ENCODE data around the gene RFTN1. TPM values are rescaled to one million over a fixed set of nuclear protein-coding genes. Genes with fewer than 3 reads are reported as not detected.

Gene RFTN1
- total RNA-seq, 1 experiment from 2014 or later, result 2.2 TPM

GRCh38 chr3:16504242-16504641, 9.3 kb downstream of the RFTN1 start:
- H3K4ac ChIP-seq (ENCODE audit: low read depth, low read length), result no peak overlapping the region
- no peak overlapping the region for H3K56ac ChIP-seq (ENCODE audit: insufficient read length, low read depth, low read length)
- H2BK12ac ChIP-seq (ENCODE audit: insufficient read length, low read depth, low read length), result no peak overlapping the region
- no peak overlapping the region for H3K14ac ChIP-seq (ENCODE audit: insufficient read depth, low read length)
- no peak overlapping the region for H3K27ac ChIP-seq (ENCODE audit: insufficient read length, low read depth, low read length)
- H3K9ac ChIP-seq (ENCODE audit: extremely low read depth, insufficient read length, low read length), result no peak overlapping the region
- H3T11ph ChIP-seq (ENCODE audit: low read length), result no peak overlapping the region
- no peaks in the 10 kb centered on the region for H3K27me3 ChIP-seq (ENCODE audit: insufficient read depth, low read length)
- no peak overlapping the region for H2BK5ac ChIP-seq (ENCODE audit: insufficient read length, low read length)
- no peak overlapping the region for H3K4me2 ChIP-seq (ENCODE audit: insufficient read depth, insufficient read length, low read length)
- peaks cover 2% of the 10 kb centered on the region for H4K20me1 ChIP-seq (ENCODE audit: control insufficient read depth, insufficient read depth, insufficient read length)
- H2AFZ ChIP-seq (ENCODE audit: low read length), result no peak overlapping the region
- H3K23ac ChIP-seq (ENCODE audit: insufficient read length, low read depth, low read length), result no peak overlapping the region
- no peak for TF ChIP-seq CTCF (conservative IDR thresholded peaks at IDR 0.05)
- no CpG with 5 or more reads among the region's 2 CpGs for WGBS (ENCODE audit: extremely low coverage, insufficient read length, low lambda C conversion rate)
- H3K9me3 ChIP-seq (ENCODE audit: control insufficient read depth, low read depth, low read length), result no peaks in the 10 kb centered on the region
- H3K23me2 ChIP-seq (ENCODE audit: insufficient read length, low read depth, low read length, poor library complexity, severe bottlenecking), result no peaks in the 10 kb centered on the region
- 0 out of 5 replicates have a peak, but pooled peaks cover 0 to 3% of the 10 kb centered on the region in 2 experiments for H3K9me3 Mint-ChIP-seq
- H3K4me1 Mint-ChIP-seq, result peaks cover 8% of the 10 kb centered on the region in 2 experiments
- H4K8ac ChIP-seq (replicated peaks; ENCODE audit: insufficient read length, low read depth, low read length), result no peak overlapping the region
- H3K18ac ChIP-seq (ENCODE audit: insufficient read length, low read depth, low read length), result no peak overlapping the region
- peaks cover 4% of the 10 kb centered on the region for H3K27me3 Mint-ChIP-seq (ENCODE audit: low read depth)
- no peak overlapping the region for H3K27ac Mint-ChIP-seq
- H3K4me1 ChIP-seq (ENCODE audit: insufficient read depth, low read length), result no peaks in the 10 kb centered on the region
- no peak for DNase-seq
- H4K91ac ChIP-seq (ENCODE audit: insufficient read length, low read depth, low read length), result no peak overlapping the region
- H3K79me2 ChIP-seq (ENCODE audit: insufficient read depth, low read length), result no peaks in the 10 kb centered on the region
- no peak overlapping the region for H2AK5ac ChIP-seq (ENCODE audit: insufficient read length, low read length)
- H2BK20ac ChIP-seq (ENCODE audit: low read depth, low read length, poor library complexity, severe bottlenecking), result no peak overlapping the region
- no peaks in the 10 kb centered on the region for H3K36me3 Mint-ChIP-seq (ENCODE audit: insufficient read depth in 1 of 3, low read depth in 3 of 3)
- H2BK120ac ChIP-seq (ENCODE audit: low read depth, low read length, poor library complexity, severe bottlenecking), result no peak overlapping the region
- no peak overlapping the region for H4K5ac ChIP-seq (ENCODE audit: insufficient read length, low read depth, low read length)
- no peaks in the 10 kb centered on the region for H3K79me1 ChIP-seq (ENCODE audit: insufficient read depth, low read depth, low read length, poor library complexity, severe bottlenecking)
- no peak overlapping the region for H3K4me3 Mint-ChIP-seq
- H2BK15ac ChIP-seq (ENCODE audit: low read depth, low read length), result no peak overlapping the region
